ENCODE data around the gene LYRM7. TPM values are rescaled to one million over a fixed set of nuclear protein-coding genes. Genes with fewer than 3 reads are reported as not detected.

The LYRM7 gene
- total RNA-seq, 1 donor from 2014 or later = 3.9 TPM

GRCh38 chr5:131142970-131143617, 27.6 kb upstream of the LYRM7 start:
- intact Hi-C loops (cut with DNase I) = no loop called here
- Histone ChIP-seq H3K9me3 (no peaks in the 10 kb centered on the region), H3K27ac (no peak overlapping the region), H3K4me1 (no peaks in the 10 kb centered on the region), H3K36me3 (no peaks in the 10 kb centered on the region), H3K27me3 (no peaks in the 10 kb centered on the region), H3K4me3 (no peak overlapping the region)
- no peak for DNase-seq (ENCODE audit: extremely low spot score in 2 of 2)
- no peak for TF ChIP-seq POLR2A (IDR thresholded peaks at IDR 0.05)
- no peak for TF ChIP-seq POLR2AphosphoS5 (IDR thresholded peaks at IDR 0.05; ENCODE audit: insufficient read depth in 1 of 2, low read depth in 1 of 2)
- TF ChIP-seq, protein P1, sequence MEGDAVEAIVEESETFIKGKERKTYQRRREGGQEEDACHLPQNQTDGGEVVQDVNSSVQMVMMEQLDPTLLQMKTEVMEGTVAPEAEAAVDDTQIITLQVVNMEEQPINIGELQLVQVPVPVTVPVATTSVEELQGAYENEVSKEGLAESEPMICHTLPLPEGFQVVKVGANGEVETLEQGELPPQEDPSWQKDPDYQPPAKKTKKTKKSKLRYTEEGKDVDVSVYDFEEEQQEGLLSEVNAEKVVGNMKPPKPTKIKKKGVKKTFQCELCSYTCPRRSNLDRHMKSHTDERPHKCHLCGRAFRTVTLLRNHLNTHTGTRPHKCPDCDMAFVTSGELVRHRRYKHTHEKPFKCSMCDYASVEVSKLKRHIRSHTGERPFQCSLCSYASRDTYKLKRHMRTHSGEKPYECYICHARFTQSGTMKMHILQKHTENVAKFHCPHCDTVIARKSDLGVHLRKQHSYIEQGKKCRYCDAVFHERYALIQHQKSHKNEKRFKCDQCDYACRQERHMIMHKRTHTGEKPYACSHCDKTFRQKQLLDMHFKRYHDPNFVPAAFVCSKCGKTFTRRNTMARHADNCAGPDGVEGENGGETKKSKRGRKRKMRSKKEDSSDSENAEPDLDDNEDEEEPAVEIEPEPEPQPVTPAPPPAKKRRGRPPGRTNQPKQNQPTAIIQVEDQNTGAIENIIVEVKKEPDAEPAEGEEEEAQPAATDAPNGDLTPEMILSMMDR (IDR thresholded peaks at IDR 0.05) = no peak

DNA sequence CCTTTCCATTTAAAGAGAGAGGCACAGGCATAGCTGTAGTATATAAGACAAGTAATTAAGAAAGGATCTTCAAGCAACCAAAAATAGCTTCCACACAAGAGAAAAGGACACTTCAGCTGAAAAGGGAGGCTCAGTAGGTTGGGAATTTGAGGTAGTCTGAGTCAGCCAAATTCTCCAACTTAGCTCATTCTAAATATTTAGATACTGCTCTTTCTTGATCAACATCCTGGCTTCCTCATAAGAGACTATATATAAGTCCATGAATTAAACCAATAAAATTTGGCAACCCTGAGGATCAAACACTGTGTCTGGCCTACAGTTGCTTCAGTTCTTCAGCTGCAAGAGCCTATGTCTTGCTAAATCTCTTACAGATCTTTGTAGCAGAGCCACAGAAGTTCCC, 23.5 kb upstream of the LYRM7 start:
- Histone ChIP-seq H3K27me3 (no peaks in the 10 kb centered on the region), H3K9me3 (no peaks in the 10 kb centered on the region), H3K36me3 (no peaks in the 10 kb centered on the region), H3K27ac (no peak overlapping the region), H3K4me3 (no peak overlapping the region), H3K4me1 (no peaks in the 10 kb centered on the region)
- TF ChIP-seq POLR2AphosphoS5 (IDR thresholded peaks at IDR 0.05; ENCODE audit: insufficient read depth in 1 of 2, low read depth in 1 of 2) (no peak), POLR2A (IDR thresholded peaks at IDR 0.05) (no peak)
- TF ChIP-seq, protein P1 (IDR thresholded peaks at IDR 0.05) = no peak
- no peak for DNase-seq (ENCODE audit: extremely low spot score in 2 of 2)
- intact Hi-C loops (cut with DNase I) = no loop called here

DNA sequence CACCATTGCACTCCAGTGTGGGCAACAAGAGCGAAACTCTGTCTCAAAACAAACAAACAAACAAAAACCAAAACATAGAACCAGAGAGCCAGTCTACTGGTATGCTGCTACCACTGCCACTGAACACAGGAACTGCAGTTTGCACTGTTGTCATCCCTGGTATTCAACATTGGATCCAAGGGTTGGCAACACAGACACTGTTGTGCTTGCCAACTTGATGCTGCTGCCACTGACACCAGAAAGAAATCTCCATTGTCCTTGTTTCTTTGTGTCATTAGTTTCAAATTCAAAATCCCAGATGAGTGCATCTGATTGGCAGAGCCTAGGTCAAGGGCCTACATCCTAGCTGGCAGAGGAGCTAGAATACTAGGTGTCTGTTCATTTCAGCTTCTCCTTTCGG, 21.9 kb upstream of the LYRM7 start:
- no peak overlapping the region for H3K27ac ChIP-seq
- TF ChIP-seq POLR2AphosphoS5 (IDR thresholded peaks at IDR 0.05; ENCODE audit: insufficient read depth in 1 of 2, low read depth in 1 of 2) (no peak), POLR2A (IDR thresholded peaks at IDR 0.05) (no peak)
- TF ChIP-seq, protein P1 (IDR thresholded peaks at IDR 0.05) = no peak
- intact Hi-C loops (cut with DNase I) = no loop called here
- H3K9me3 ChIP-seq = no peaks in the 10 kb centered on the region
- H3K27me3 ChIP-seq = no peaks in the 10 kb centered on the region
- H3K4me3 ChIP-seq = no peak overlapping the region
- no peak for DNase-seq (ENCODE audit: extremely low spot score in 2 of 2)
- H3K4me1 ChIP-seq = no peaks in the 10 kb centered on the region
- no peaks in the 10 kb centered on the region for H3K36me3 ChIP-seq

- no peak for DNase-seq (ENCODE audit: extremely low spot score in 2 of 2)
Measured at GRCh38 chr5:131150408-131150807, 20.3 kb upstream of the LYRM7 start.

GRCh38 chr5:131151216-131151615, 19.5 kb upstream of the LYRM7 start:
- no peaks in the 10 kb centered on the region for H3K9me3 ChIP-seq
- no peak overlapping the region for H3K27ac ChIP-seq
- no peaks in the 10 kb centered on the region for H3K27me3 ChIP-seq

More at GRCh38 chr5:131150408-131150807, 20.3 kb upstream of the LYRM7 start:
- H3K4me1 ChIP-seq = no peaks in the 10 kb centered on the region
- no peaks in the 10 kb centered on the region for H3K9me3 ChIP-seq
- H3K27ac ChIP-seq = no peak overlapping the region
- no peaks in the 10 kb centered on the region for H3K27me3 ChIP-seq
- intact Hi-C loops (cut with DNase I) = no loop called here
- H3K4me3 ChIP-seq = no peak overlapping the region
- TF ChIP-seq POLR2A (IDR thresholded peaks at IDR 0.05) (no peak), POLR2AphosphoS5 (IDR thresholded peaks at IDR 0.05; ENCODE audit: insufficient read depth in 1 of 2, low read depth in 1 of 2) (no peak)
- TF ChIP-seq, protein P1 (IDR thresholded peaks at IDR 0.05) = no peak
- H3K36me3 ChIP-seq = no peaks in the 10 kb centered on the region

More at GRCh38 chr5:131151216-131151615, 19.5 kb upstream of the LYRM7 start:
- Histone ChIP-seq H3K4me3 (no peak overlapping the region), H3K36me3 (no peaks in the 10 kb centered on the region), H3K4me1 (no peaks in the 10 kb centered on the region)
- intact Hi-C loops (cut with DNase I) = no loop called here
- DNase-seq (ENCODE audit: extremely low spot score in 2 of 2) = no peak
- TF ChIP-seq, protein P1 (IDR thresholded peaks at IDR 0.05) = no peak
- no peak for TF ChIP-seq POLR2AphosphoS5 (IDR thresholded peaks at IDR 0.05; ENCODE audit: insufficient read depth in 1 of 2, low read depth in 1 of 2)
- TF ChIP-seq POLR2A (IDR thresholded peaks at IDR 0.05) = no peak
